HG02981 (cell line): ENCODE data around the gene LCN1.
"Not testable (repeated sequence)": the region's sequence is repeated elsewhere in the genome, so short reads cannot be mapped to it uniquely, and the experiment has no call there.

Experiments
- ATAC-seq: cut with Tn5 transposase; IDR thresholded peaks from one replicate; pipeline ENCODE4 v1.9.1; 2021; ENCODE audit warnings: mild to moderate bottlenecking, moderate library complexity; ENCODE audit not compliant: unreplicated experiment

LCN1 gene

GRCh38 chr9:135545646-135546176, 24.5 kb downstream of the LCN1 start, which contains the start of gene OBP2A:
OBP2A (plus strand) TSS chr9:135546126; CDS start chr9:135546181, 55 bp downstream.
- not testable (repeated sequence) for ATAC-seq

- not testable (repeated sequence) for ATAC-seq
Observed at GRCh38 chr9:135546792-135547617, 25.8 kb downstream of the LCN1 start.

- no peak for ATAC-seq
Observed at GRCh38 chr9:135547756-135548736, 26.8 kb downstream of the LCN1 start.

GRCh38 chr9:135549478-135550343, 28.5 kb downstream of the LCN1 start:
- ATAC-seq = not testable (repeated sequence)

- no peak for ATAC-seq
Observed at GRCh38 chr9:135550344-135550918, 29.2 kb downstream of the LCN1 start.

- ATAC-seq = no peak
Observed at GRCh38 chr9:135551031-135551430, 29.8 kb downstream of the LCN1 start.

GRCh38 chr9:135551456-135551855, 30.2 kb downstream of the LCN1 start:
- no peak for ATAC-seq

GRCh38 chr9:135552021-135552697, 30.9 kb downstream of the LCN1 start:
- ATAC-seq = no peak

GRCh38 chr9:135552698-135553171, 31.5 kb downstream of the LCN1 start:
- no peak for ATAC-seq

GRCh38 chr9:135554718-135555117, 33.5 kb downstream of the LCN1 start:
- ATAC-seq = no peak

- no peak for ATAC-seq
Observed at GRCh38 chr9:135555203-135555602, 34.0 kb downstream of the LCN1 start.

- ATAC-seq = no peak
Observed at GRCh38 chr9:135555910-135556309, 34.7 kb downstream of the LCN1 start.

GRCh38 chr9:135559606-135560005, 38.4 kb downstream of the LCN1 start:
- ATAC-seq = no peak

GRCh38 chr9:135561391-135562234, 40.4 kb downstream of the LCN1 start, which contains the start of gene PAEP:
PAEP (plus strand) TSS chr9:135561756.
- no peak for ATAC-seq

- no peak for ATAC-seq
Observed at GRCh38 chr9:135562235-135562745, 41.0 kb downstream of the LCN1 start.

GRCh38 chr9:135563039-135563476, 41.8 kb downstream of the LCN1 start:
- ATAC-seq = no peak

- no peak for ATAC-seq
Observed at GRCh38 chr9:135563858-135564257, 42.6 kb downstream of the LCN1 start.

GRCh38 chr9:135565141-135565628, 43.9 kb downstream of the LCN1 start:
- no peak for ATAC-seq
